Measurements from ENCODE around the gene EFEMP1. TPM values are rescaled to one million over a fixed set of nuclear protein-coding genes. Genes with fewer than 3 reads are reported as not detected.

The EFEMP1 gene
- polyA plus RNA-seq, 3 donors, result not detected

DNA sequence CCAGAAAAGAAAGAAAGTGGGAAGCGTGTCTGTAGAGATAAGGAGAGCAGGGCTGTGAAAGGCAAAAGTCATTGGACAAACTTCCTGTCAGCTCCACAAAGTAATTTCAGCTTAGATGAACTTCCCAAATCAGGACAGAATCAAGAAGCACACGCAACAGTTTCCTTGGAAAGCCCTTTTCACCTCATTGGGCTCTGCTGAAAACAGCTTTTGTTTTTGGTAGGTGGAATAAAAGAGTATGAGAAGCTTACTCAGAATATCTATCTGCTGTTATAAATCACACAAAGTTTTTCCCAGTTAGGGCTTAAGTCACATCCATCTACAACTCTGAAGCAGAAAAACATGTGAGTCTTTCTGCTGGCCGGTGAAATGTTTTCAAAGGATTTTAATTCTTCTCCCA is 42.4 kb upstream of the EFEMP1 start:
- no peak overlapping the region for H3K27ac Mint-ChIP-seq

DNA sequence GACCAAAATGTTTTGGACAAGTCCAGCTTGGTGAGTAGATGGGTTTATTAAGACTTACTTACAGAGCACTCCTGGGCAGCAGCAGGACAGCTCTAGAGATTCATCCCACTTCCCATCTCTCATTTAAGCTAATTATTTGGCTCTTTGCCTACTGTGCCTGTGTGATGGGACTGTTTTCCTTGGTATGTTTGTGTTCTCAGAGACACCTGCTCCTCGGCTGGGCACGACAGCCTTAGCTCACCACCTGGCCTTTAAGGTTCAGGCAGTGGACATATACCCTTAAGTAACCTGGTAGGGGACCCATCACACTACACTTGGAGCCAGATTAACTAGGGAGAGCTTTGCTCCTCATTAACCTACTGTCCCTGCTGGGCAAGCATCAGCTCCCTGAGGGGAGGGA is 41.7 kb upstream of the EFEMP1 start:
- TF ChIP-seq CTCF (IDR thresholded peaks at IDR 0.05), result no peak
- no peak overlapping the region for H2AFZ ChIP-seq (ENCODE audit: insufficient read depth, low read depth, low read length, poor library complexity, severe bottlenecking)
- Mint-ChIP-seq H3K27me3 (ENCODE audit: low read depth in 3 of 3) (peaks cover 2 to 9% (median 5%) of the 10 kb centered on the region in 3 donors), H3K4me3 (no peak overlapping the region), H3K36me3 (no peaks in the 10 kb centered on the region), H3K27ac (no peak overlapping the region), H3K9me3 (peaks cover 0 to 3% (median 0%) of the 10 kb centered on the region in 7 donors), H3K4me1 (no peaks in the 10 kb centered on the region)
- H3K9ac ChIP-seq (ENCODE audit: insufficient read depth, low read length, poor library complexity, severe bottlenecking), result no peak overlapping the region
- H3K79me2 ChIP-seq (ENCODE audit: insufficient read depth, low read length), result no peaks in the 10 kb centered on the region
- H3K36me3 ChIP-seq (replicated peaks in 1 of 2; ENCODE audit: control insufficient read depth in 1 of 2, insufficient read depth in 2 of 2, low read length in 2 of 2), result no peaks in the 10 kb centered on the region
- H3K4me3 ChIP-seq (replicated peaks in 1 of 3; ENCODE audit: low read depth in 2 of 3, low read length in 3 of 3), result no peak overlapping the region
- intact Hi-C loops (cut with micrococcal nuclease), result no loop called here
- no peak for DNase-seq
- H4K20me1 ChIP-seq (ENCODE audit: insufficient read depth, low read length), result no peaks in the 10 kb centered on the region
- H3K9me3 ChIP-seq (replicated peaks in 1 of 2; ENCODE audit: control insufficient read depth in 1 of 2, insufficient read depth in 1 of 2, low read length in 2 of 2), result no peaks in the 10 kb centered on the region
- no peak overlapping the region for H3K4me2 ChIP-seq (replicated peaks; ENCODE audit: extremely low read depth, low read length, poor library complexity, severe bottlenecking)
- H3K27ac ChIP-seq (ENCODE audit: low read depth in 1 of 2, low read length in 2 of 2), result no peak overlapping the region
- H3K27me3 ChIP-seq (ENCODE audit: control insufficient read depth in 2 of 2, insufficient read depth in 2 of 2, low read length in 2 of 2), result no peaks in the 10 kb centered on the region
- WGBS (ENCODE audit: insufficient coverage), result 90% methylated on average over 2 of the region's 2 CpGs
- H3K4me1 ChIP-seq (ENCODE audit: control insufficient read depth in 1 of 2, insufficient read depth in 2 of 2, low read length in 2 of 2), result no peaks in the 10 kb centered on the region

More for the DNA sequence above, 42.4 kb upstream of the EFEMP1 start:
- no peaks in the 10 kb centered on the region for H3K36me3 Mint-ChIP-seq
- no peaks in the 10 kb centered on the region for H3K9me3 ChIP-seq (replicated peaks in 1 of 2; ENCODE audit: control insufficient read depth in 1 of 2, insufficient read depth in 1 of 2, low read length in 2 of 2)
- no peak overlapping the region for H3K4me3 ChIP-seq (replicated peaks in 1 of 3; ENCODE audit: low read depth in 2 of 3, low read length in 3 of 3)
- H3K36me3 ChIP-seq (replicated peaks in 1 of 2; ENCODE audit: control insufficient read depth in 1 of 2, insufficient read depth in 2 of 2, low read length in 2 of 2), result no peaks in the 10 kb centered on the region
- H3K79me2 ChIP-seq (ENCODE audit: insufficient read depth, low read length), result no peaks in the 10 kb centered on the region
- no peak for DNase-seq
- no CpG with 5 or more reads among the region's 3 CpGs for WGBS (ENCODE audit: insufficient coverage)
- no peaks in the 10 kb centered on the region for H3K27me3 ChIP-seq (ENCODE audit: control insufficient read depth in 2 of 2, insufficient read depth in 2 of 2, low read length in 2 of 2)
- H3K4me2 ChIP-seq (replicated peaks; ENCODE audit: extremely low read depth, low read length, poor library complexity, severe bottlenecking), result no peak overlapping the region
- TF ChIP-seq CTCF (IDR thresholded peaks at IDR 0.05), result no peak
- H3K9ac ChIP-seq (ENCODE audit: insufficient read depth, low read length, poor library complexity, severe bottlenecking), result no peak overlapping the region
- no peaks in the 10 kb centered on the region for H4K20me1 ChIP-seq (ENCODE audit: insufficient read depth, low read length)
- H3K4me3 Mint-ChIP-seq, result no peak overlapping the region
- no peak overlapping the region for H2AFZ ChIP-seq (ENCODE audit: insufficient read depth, low read depth, low read length, poor library complexity, severe bottlenecking)
- intact Hi-C loops (cut with micrococcal nuclease), result no loop called here
- H3K9me3 Mint-ChIP-seq, result peaks cover 0 to 3% (median 0%) of the 10 kb centered on the region in 7 donors
- no peaks in the 10 kb centered on the region for H3K4me1 ChIP-seq (ENCODE audit: control insufficient read depth in 1 of 2, insufficient read depth in 2 of 2, low read length in 2 of 2)
- H3K27ac ChIP-seq (ENCODE audit: low read depth in 1 of 2, low read length in 2 of 2), result no peak overlapping the region
- no peaks in the 10 kb centered on the region for H3K4me1 Mint-ChIP-seq
- peaks cover 4 to 7% (median 5%) of the 10 kb centered on the region in 3 donors for H3K27me3 Mint-ChIP-seq (ENCODE audit: low read depth in 3 of 3)

Measured in CD14-positive monocyte (primary cell).